PC-9 (cell line): Measurements from ENCODE around the gene EIF4G1.

ENCODE experiments used
- CTCF ChIP-seq: fragments of 200-600 bp; sonication (generic); conservative IDR thresholded peaks from 2 replicates; pipeline ENCODE4 v1.6.1; 2017; ENCODE audit warnings: mixed run types, antibody characterized with exemption, mild to moderate bottlenecking, moderate library complexity
- EZH2 ChIP-seq: fragments of 200-600 bp; sonication (generic); IDR thresholded peaks from 2 replicates; pipeline ENCODE4 v1.8.0; 2017; ENCODE audit warnings: antibody characterized with exemption, low read depth

- TF ChIP-seq CTCF (no peak), EZH2 (no peak)
Observed at GRCh38 chr3:184282941-184283340, 31.5 kb upstream of the EIF4G1 start.
